Measurements from ENCODE around the gene ALKBH8. TPM values are rescaled to one million over a fixed set of nuclear protein-coding genes. Genes with fewer than 3 reads are reported as not detected.
"Not testable (repeated sequence)": the region's sequence is repeated elsewhere in the genome, so short reads cannot be mapped to it uniquely, and the experiment has no call there.

Gene ALKBH8
- total and polyA plus RNA-seq, 4 donors: 4.3 to 9.1 (median 6.5) TPM

- no peak overlapping the region for H3K27ac ChIP-seq (ENCODE audit: low read depth in 1 of 2, low read length in 2 of 2)
- intact Hi-C loops (cut with DNase I): no loop called here
- WGBS, 2 donors: 85 to 92% methylated on average over 4 of the region's 4 CpGs
- H3K27me3 ChIP-seq (ENCODE audit: control insufficient read depth in 1 of 2, insufficient read depth in 2 of 2, low read length in 1 of 2): no peaks in the 10 kb centered on the region
- H3K4me1 ChIP-seq (ENCODE audit: control insufficient read depth in 1 of 2, insufficient read depth in 2 of 2, low read length in 2 of 2): peaks cover 0 to 1% of the 10 kb centered on the region in 2 donors
- no peak overlapping the region for H3K4me3 ChIP-seq (ENCODE audit: low read length in 2 of 2)
- ATAC-seq (ENCODE audit: low FRiP score): no peak
- H3K36me3 ChIP-seq (ENCODE audit: control insufficient read depth in 1 of 2, insufficient read depth in 2 of 2, low read length in 1 of 2): no peaks in the 10 kb centered on the region
- DNase-seq: no peak
- H3K9me3 ChIP-seq (ENCODE audit: control insufficient read depth, low read length): no peaks in the 10 kb centered on the region
Measured at GRCh38 chr11:107547961-107548360, 17.6 kb downstream of the ALKBH8 start.

- H3K4me3 ChIP-seq (ENCODE audit: low read length in 2 of 2): no peak overlapping the region
- H3K36me3 ChIP-seq (ENCODE audit: control insufficient read depth in 1 of 2, insufficient read depth in 2 of 2, low read length in 1 of 2): no peaks in the 10 kb centered on the region
- ATAC-seq (ENCODE audit: low FRiP score): no peak
- 39 to 44% methylated on average over 1 of the region's 1 CpG for WGBS, 2 donors
- DNase-seq: no peak
- no peaks in the 10 kb centered on the region for H3K9me3 ChIP-seq (ENCODE audit: control insufficient read depth, low read length)
- intact Hi-C loops (cut with DNase I): no loop called here
- no peak overlapping the region for H3K27ac ChIP-seq (ENCODE audit: low read depth in 1 of 2, low read length in 2 of 2)
- H3K27me3 ChIP-seq (ENCODE audit: control insufficient read depth in 1 of 2, insufficient read depth in 2 of 2, low read length in 1 of 2): no peaks in the 10 kb centered on the region
- H3K4me1 ChIP-seq (ENCODE audit: control insufficient read depth in 1 of 2, insufficient read depth in 2 of 2, low read length in 2 of 2): peaks cover 0 to 1% of the 10 kb centered on the region in 2 donors
Measured at GRCh38 chr11:107545101-107545514, 20.4 kb downstream of the ALKBH8 start.

GRCh38 chr11:107538821-107539220, 26.7 kb downstream of the ALKBH8 start:
- no peak overlapping the region for H3K4me3 ChIP-seq (ENCODE audit: low read length in 2 of 2)
- WGBS, 2 donors: 23 to 40% methylated on average over 3 of the region's 3 CpGs
- no peaks in the 10 kb centered on the region for H3K27me3 ChIP-seq (ENCODE audit: control insufficient read depth in 1 of 2, insufficient read depth in 2 of 2, low read length in 1 of 2)
- H3K9me3 ChIP-seq (ENCODE audit: control insufficient read depth, low read length): no peaks in the 10 kb centered on the region
- intact Hi-C loops (cut with DNase I): no loop called here
- H3K27ac ChIP-seq (ENCODE audit: low read depth in 1 of 2, low read length in 2 of 2): no peak overlapping the region
- no peaks in the 10 kb centered on the region for H3K4me1 ChIP-seq (ENCODE audit: control insufficient read depth in 1 of 2, insufficient read depth in 2 of 2, low read length in 2 of 2)
- no peak for DNase-seq
- H3K36me3 ChIP-seq (ENCODE audit: control insufficient read depth in 1 of 2, insufficient read depth in 2 of 2, low read length in 1 of 2): peaks cover 0 to 2% of the 10 kb centered on the region in 2 donors
- ATAC-seq (ENCODE audit: low FRiP score): no peak

- Histone ChIP-seq H3K27me3 (ENCODE audit: control insufficient read depth in 1 of 2, insufficient read depth in 2 of 2, low read length in 1 of 2) (no peaks in the 10 kb centered on the region), H3K4me1 (ENCODE audit: control insufficient read depth in 1 of 2, insufficient read depth in 2 of 2, low read length in 2 of 2) (no peaks in the 10 kb centered on the region), H3K4me3 (ENCODE audit: low read length in 2 of 2) (no peak overlapping the region), H3K27ac (ENCODE audit: low read depth in 1 of 2, low read length in 2 of 2) (no peak overlapping the region), H3K9me3 (ENCODE audit: control insufficient read depth, low read length) (no peaks in the 10 kb centered on the region), H3K36me3 (ENCODE audit: control insufficient read depth in 1 of 2, insufficient read depth in 2 of 2, low read length in 1 of 2) (peaks cover 0 to 2% of the 10 kb centered on the region in 2 donors)
- DNase-seq (no peak), ATAC-seq (ENCODE audit: low FRiP score) (no peak)
- intact Hi-C loops (cut with DNase I): no loop called here
Measured at GRCh38 chr11:107538239-107538638, 27.3 kb downstream of the ALKBH8 start.

- H3K4me3 ChIP-seq (ENCODE audit: low read length in 2 of 2); H3K27ac ChIP-seq (ENCODE audit: low read depth in 1 of 2, low read length in 2 of 2); H3K27me3 ChIP-seq (ENCODE audit: control insufficient read depth in 1 of 2, insufficient read depth in 2 of 2, low read length in 1 of 2); DNase-seq; intact Hi-C loops (cut with DNase I); H3K36me3 ChIP-seq (ENCODE audit: control insufficient read depth in 1 of 2, insufficient read depth in 2 of 2, low read length in 1 of 2); H3K9me3 ChIP-seq (ENCODE audit: control insufficient read depth, low read length); ATAC-seq (ENCODE audit: low FRiP score); H3K4me1 ChIP-seq (ENCODE audit: control insufficient read depth in 1 of 2, insufficient read depth in 2 of 2, low read length in 2 of 2): not testable (repeated sequence)
Measured at GRCh38 chr11:107537155-107537554, 28.4 kb downstream of the ALKBH8 start.

GRCh38 chr11:107526197-107526596, 39.3 kb downstream of the ALKBH8 start:
- intact Hi-C loops (cut with DNase I): no loop called here
- H3K36me3 ChIP-seq (ENCODE audit: control insufficient read depth in 1 of 2, insufficient read depth in 2 of 2, low read length in 1 of 2): peaks cover 0 to 1% of the 10 kb centered on the region in 2 donors
- no peak for ATAC-seq (ENCODE audit: low FRiP score)
- WGBS, 2 donors: 95 to 97% methylated on average over 3 of the region's 3 CpGs
- no peaks in the 10 kb centered on the region for H3K4me1 ChIP-seq (ENCODE audit: control insufficient read depth in 1 of 2, insufficient read depth in 2 of 2, low read length in 2 of 2)
- no peak overlapping the region for H3K27ac ChIP-seq (ENCODE audit: low read depth in 1 of 2, low read length in 2 of 2)
- H3K9me3 ChIP-seq (ENCODE audit: control insufficient read depth, low read length): no peaks in the 10 kb centered on the region
- no peak for DNase-seq
- no peaks in the 10 kb centered on the region for H3K27me3 ChIP-seq (ENCODE audit: control insufficient read depth in 1 of 2, insufficient read depth in 2 of 2, low read length in 1 of 2)
- no peak overlapping the region for H3K4me3 ChIP-seq (ENCODE audit: low read length in 2 of 2)

GRCh38 chr11:107508858-107509244, 56.7 kb downstream of the ALKBH8 start:
- no peaks in the 10 kb centered on the region for H3K9me3 ChIP-seq (ENCODE audit: control insufficient read depth, low read length)
- H3K27ac ChIP-seq (ENCODE audit: low read depth in 1 of 2, low read length in 2 of 2): no peak overlapping the region
- H3K4me1 ChIP-seq (ENCODE audit: control insufficient read depth in 1 of 2, insufficient read depth in 2 of 2, low read length in 2 of 2): no peaks in the 10 kb centered on the region
- H3K36me3 ChIP-seq (ENCODE audit: control insufficient read depth in 1 of 2, insufficient read depth in 2 of 2, low read length in 1 of 2): peaks cover 2 to 3% of the 10 kb centered on the region in 2 donors
- intact Hi-C loops (cut with DNase I): no loop called here
- 92 to 95% methylated on average over 2 of the region's 2 CpGs for WGBS, 2 donors
- no peak for DNase-seq
- no peaks in the 10 kb centered on the region for H3K27me3 ChIP-seq (ENCODE audit: control insufficient read depth in 1 of 2, insufficient read depth in 2 of 2, low read length in 1 of 2)
- no peak overlapping the region for H3K4me3 ChIP-seq (ENCODE audit: low read length in 2 of 2)
- no peak for ATAC-seq (ENCODE audit: low FRiP score)

GRCh38 chr11:107508201-107508857, 57.2 kb downstream of the ALKBH8 start:
- intact Hi-C loops (cut with DNase I): no loop called here
- no peaks in the 10 kb centered on the region for H3K4me1 ChIP-seq (ENCODE audit: control insufficient read depth in 1 of 2, insufficient read depth in 2 of 2, low read length in 2 of 2)
- H3K27me3 ChIP-seq (ENCODE audit: control insufficient read depth in 1 of 2, insufficient read depth in 2 of 2, low read length in 1 of 2): no peaks in the 10 kb centered on the region
- DNase-seq (no peak), ATAC-seq (ENCODE audit: low FRiP score) (no peak)
- H3K36me3 ChIP-seq (ENCODE audit: control insufficient read depth in 1 of 2, insufficient read depth in 2 of 2, low read length in 1 of 2): peaks cover 3% of the 10 kb centered on the region in 2 donors
- no peak overlapping the region for H3K27ac ChIP-seq (ENCODE audit: low read depth in 1 of 2, low read length in 2 of 2)
- no peak overlapping the region for H3K4me3 ChIP-seq (ENCODE audit: low read length in 2 of 2)
- 95 to 96% methylated on average over 6 of the region's 6 CpGs for WGBS, 2 donors
- H3K9me3 ChIP-seq (ENCODE audit: control insufficient read depth, low read length): no peaks in the 10 kb centered on the region

GRCh38 chr11:107505647-107506225, 59.8 kb downstream of the ALKBH8 start:
- Histone ChIP-seq H3K27me3 (ENCODE audit: control insufficient read depth in 1 of 2, insufficient read depth in 2 of 2, low read length in 1 of 2) (no peaks in the 10 kb centered on the region), H3K27ac (ENCODE audit: low read depth in 1 of 2, low read length in 2 of 2) (no peak overlapping the region), H3K9me3 (ENCODE audit: control insufficient read depth, low read length) (peaks cover 2% of the 10 kb centered on the region), H3K4me1 (ENCODE audit: control insufficient read depth in 1 of 2, insufficient read depth in 2 of 2, low read length in 2 of 2) (no peaks in the 10 kb centered on the region), H3K4me3 (ENCODE audit: low read length in 2 of 2) (no peak overlapping the region), H3K36me3 (ENCODE audit: control insufficient read depth in 1 of 2, insufficient read depth in 2 of 2, low read length in 1 of 2) (peaks cover 3 to 4% of the 10 kb centered on the region in 2 donors)
- intact Hi-C loops (cut with DNase I): no loop called here
- DNase-seq (no peak), ATAC-seq (ENCODE audit: low FRiP score) (no peak)

Data from aorta (tissue), 5 donors.